Measurements from ENCODE around the gene ANKRD63. TPM values are rescaled to one million over a fixed set of nuclear protein-coding genes. Genes with fewer than 3 reads are reported as not detected.

Gene ANKRD63
- polyA plus RNA-seq, 12 donors, result 0.14 to 0.45 (median 0.36) TPM; not detected in 9

- DNase-seq, result no peak
These were observed 25.0 kb downstream of the ANKRD63 start for GRCh38 chr15:40257656-40258450.

GRCh38 chr15:40256638-40257235, 26.1 kb downstream of the ANKRD63 start:
- no peak for DNase-seq

- DNase-seq, result no peak
These were observed 27.8 kb downstream of the ANKRD63 start for GRCh38 chr15:40255033-40255432.

- DNase-seq, result no peak
These were observed 28.4 kb downstream of the ANKRD63 start for GRCh38 chr15:40254452-40254851.

- no peak for DNase-seq
These were observed 29.6 kb downstream of the ANKRD63 start for GRCh38 chr15:40253167-40253790.

GRCh38 chr15:40252438-40253166, 30.3 kb downstream of the ANKRD63 start:
- DNase-seq, result no peak

- no peak for DNase-seq
These were observed 30.8 kb downstream of the ANKRD63 start for GRCh38 chr15:40252141-40252437.

GRCh38 chr15:40251486-40252140, 31.3 kb downstream of the ANKRD63 start:
- DNase-seq, result no peak

GRCh38 chr15:40250771-40251483, 31.9 kb downstream of the ANKRD63 start:
- no peak for DNase-seq

- no peak for DNase-seq
These were observed 32.6 kb downstream of the ANKRD63 start for GRCh38 chr15:40250304-40250656.

GRCh38 chr15:40249477-40250303, 33.2 kb downstream of the ANKRD63 start:
- DNase-seq, result no peak

GRCh38 chr15:40248006-40248783, 34.7 kb downstream of the ANKRD63 start:
- no peak for DNase-seq

GRCh38 chr15:40247406-40247971, 35.4 kb downstream of the ANKRD63 start:
- DNase-seq, result no peak

- DNase-seq, result no peak
These were observed 36.2 kb downstream of the ANKRD63 start for GRCh38 chr15:40246496-40247280.

- DNase-seq, result no peak
These were observed 37.0 kb downstream of the ANKRD63 start for GRCh38 chr15:40245666-40246450.

- no peak for DNase-seq
These were observed 37.8 kb downstream of the ANKRD63 start for GRCh38 chr15:40244961-40245523.

GRCh38 chr15:40243126-40243810, 39.6 kb downstream of the ANKRD63 start:
- DNase-seq, result no peak
